PC-9 (cell line): ENCODE data around the gene BORCS8. TPM values are rescaled to one million over a fixed set of nuclear protein-coding genes. Genes with fewer than 3 reads are reported as not detected.

Experiments
- BruUV-seq: library from RNA; stranded (reverse); fragments of 400-500 nt; replicated peaks from 2 replicates; lab custom pipeline; 2021; lab: Mats Ljungman, UMichigan
- CTCF ChIA-PET: fragments of 300-600 bp; sonication (Branson Sonifier 250); formaldehyde crosslinking; loops from one replicate; lab custom pipeline; 2022; ENCODE audit warnings: antibody characterized with exemption; lab: Charles Lee
- POLR2A ChIA-PET: fragments of 300-600 bp; sonication (Branson Sonifier 250); formaldehyde crosslinking; loops from one replicate; lab custom pipeline; 2022; ENCODE audit warnings: antibody characterized with exemption; ENCODE audit not compliant: unreplicated experiment; lab: Charles Lee
- DNase-seq, 2 experiments: peaks; one replicate each; pipeline versions ENCODE4 v3.0.0 to v3.0.0-alpha.2; 2015 to 2022; ENCODE audit warnings: mixed read lengths in 1 of 2
- H2AFZ ChIP-seq: fragments of 200-600 bp; sonication (generic); 2 replicates; pipeline ENCODE4 v1.8.1; 2017; ENCODE audit warnings: antibody characterized with exemption
- H3F3A ChIP-seq: fragments of 200-600 bp; sonication (generic); 2 replicates; pipeline ENCODE4 v1.8.1; 2017; ENCODE audit warnings: antibody characterized with exemption, mild to moderate bottlenecking, low read depth; ENCODE audit not compliant: insufficient read depth
- H3K27ac ChIP-seq: fragments of 200-600 bp; sonication (generic); 2 replicates; pipeline ENCODE4 v1.6.1; 2016; ENCODE audit warnings: mixed run types
- H3K27me3 ChIP-seq: fragments of 200-600 bp; sonication (generic); 2 replicates; pipeline ENCODE4 v1.6.1; 2016; ENCODE audit warnings: low read depth, mixed run types; ENCODE audit not compliant: insufficient read depth
- H3K36me3 ChIP-seq: fragments of 200-600 bp; sonication (generic); 2 replicates; pipeline ENCODE4 v1.6.1; 2016; ENCODE audit warnings: low read depth, mixed run types
- H3K4me1 ChIP-seq: fragments of 200-600 bp; sonication (generic); replicated peaks from 2 replicates; pipeline ENCODE4 v1.6.1; 2016; ENCODE audit warnings: mixed run types; ENCODE audit not compliant: insufficient read depth
- H3K4me2 ChIP-seq: fragments of 200-600 bp; sonication (generic); 2 replicates; pipeline ENCODE4 v1.6.1; 2017; ENCODE audit warnings: mixed run types
- H3K4me3 ChIP-seq: fragments of 200-600 bp; sonication (generic); 2 replicates; pipeline ENCODE4 v1.6.1; 2016; ENCODE audit warnings: mixed run types
- H3K79me2 ChIP-seq: fragments of 200-600 bp; sonication (generic); 2 replicates; pipeline ENCODE4 v1.6.1; 2017; ENCODE audit warnings: low read depth, mixed run types
- H3K9me2 ChIP-seq: fragments of 200-600 bp; sonication (generic); 2 replicates; pipeline ENCODE4 v1.8.1; 2017; ENCODE audit warnings: mild to moderate bottlenecking; ENCODE audit not compliant: insufficient read depth
- H3K9me3 ChIP-seq: fragments of 200-600 bp; sonication (generic); 2 replicates; pipeline ENCODE4 v1.8.1; 2016; ENCODE audit warnings: low read depth; ENCODE audit not compliant: insufficient read depth
- H4K20me1 ChIP-seq: fragments of 200-600 bp; sonication (generic); 2 replicates; pipeline ENCODE4 v1.8.1; 2017; ENCODE audit not compliant: insufficient read depth
- CTCF ChIP-seq: fragments of 200-600 bp; sonication (generic); conservative IDR thresholded peaks from 2 replicates; pipeline ENCODE4 v1.6.1; 2017; ENCODE audit warnings: mixed run types, antibody characterized with exemption, mild to moderate bottlenecking, moderate library complexity
- EZH2 ChIP-seq: fragments of 200-600 bp; sonication (generic); IDR thresholded peaks from 2 replicates; pipeline ENCODE4 v1.8.0; 2017; ENCODE audit warnings: antibody characterized with exemption, low read depth
- intact Hi-C: fragments of 100-400 bp; cut with micrococcal nuclease; formaldehyde crosslinking; loops from one replicate; pipeline ENCODE4 v1.10.0; 2022; ENCODE audit not compliant: unreplicated experiment
- total RNA-seq: library from RNA; stranded (reverse); gene quantifications from 2 replicates; pipeline ENCODE4 v1.2.3, GENCODE V29; 2021

Gene BORCS8
- total RNA-seq, 1 experiment from 2014 or later, result 23.1 TPM

- peak within 1 kb of the TSS; percentile 68 for H3K27ac ChIP-seq
- DNase-seq, result peak; percentile 80 to 90
- peak within 1 kb of the TSS; percentile 89 for H2AFZ ChIP-seq
- no peaks in the 10 kb centered on the region for H3K9me3 ChIP-seq
- peaks cover 21% of the 10 kb centered on the region for H3K79me2 ChIP-seq
- TSS peak; percentile 73 for BruUV-seq
- peaks cover 21% of the 10 kb centered on the region; the same call in 1 of the 2 replicates for H3F3A ChIP-seq
- TF ChIP-seq EZH2 (no peak), CTCF (no peak)
- intact Hi-C loops, result no loop called here
- H3K4me1 ChIP-seq, result peaks cover 14% of the 10 kb centered on the region
- CTCF ChIA-PET, result interaction anchor here (1.0 to 1.6 kb wide), 2 partner anchors 10 to 22 kb away, joined by 3 read pairs; no protein-coding TSS in a partner anchor
- peak within 1 kb of the TSS; percentile 91 for H3K4me3 ChIP-seq
- H3K9me2 ChIP-seq, result no peaks in the 10 kb centered on the region
- peaks cover 16% of the 10 kb centered on the region; the same call in 1 of the 2 replicates for H3K27me3 ChIP-seq
- no peaks in the 10 kb centered on the region for H4K20me1 ChIP-seq
- H3K4me2 ChIP-seq, result peak within 1 kb of the TSS; percentile 83
- POLR2A ChIA-PET, result interaction anchor here (0.5 to 1.4 kb wide), 5 partner anchors 10 to 1573 kb away, joined by 3 to 66 read pairs (median 5); partner anchors contain the start of genes BORCS8 and ZNF66
- H3K36me3 ChIP-seq, result no peaks in the 10 kb centered on the region
Observed at GRCh38 chr19:19203012-19203856, 11.3 kb upstream of the BORCS8 start, which contains the start of gene NR2C2AP. Gene NR2C2AP, minus strand, starts transcription at chr19:19203414. Its CDS starts 354 bp downstream, at chr19:19203060.

- intact Hi-C loops, result no loop called here
- no peak for TF ChIP-seq EZH2
- TF ChIP-seq CTCF, result no peak
- ChIA-PET POLR2A (interaction anchor here (0.6 to 1.4 kb wide), 2 partner anchors 10 to 11 kb away, joined by 3 to 66 read pairs; partner anchors contain the start of gene BORCS8), CTCF (interaction anchor here (1.0 to 1.6 kb wide), 2 partner anchors 9 to 23 kb away, joined by 3 read pairs; no protein-coding TSS in a partner anchor)
- no peaks in the 10 kb centered on the region for H3K9me3 ChIP-seq
- peak overlapping the region; percentile 91 for H3K4me3 ChIP-seq
- H3K9me2 ChIP-seq, result no peaks in the 10 kb centered on the region
- H3F3A ChIP-seq, result peaks cover 25% of the 10 kb centered on the region
- peak overlapping the region; percentile 83 for H3K4me2 ChIP-seq
- no peaks in the 10 kb centered on the region for H4K20me1 ChIP-seq
- BruUV-seq, result no TSS peak
- no peak for DNase-seq
- H3K79me2 ChIP-seq, result peaks cover 21% of the 10 kb centered on the region
- H3K27ac ChIP-seq, result peak overlapping the region; percentile 68
- peak overlapping the region; percentile 89 for H2AFZ ChIP-seq
- H3K27me3 ChIP-seq, result peaks cover 16% of the 10 kb centered on the region; the same call in 1 of the 2 replicates
- H3K36me3 ChIP-seq, result no peaks in the 10 kb centered on the region
- peaks cover 14% of the 10 kb centered on the region for H3K4me1 ChIP-seq
Observed at GRCh38 chr19:19202707-19203011, 10.7 kb upstream of the BORCS8 start.
